Body of pancreas (tissue), 4 donors: ENCODE measurements around the gene ASPN. TPM values are rescaled to one million over a fixed set of nuclear protein-coding genes. Genes with fewer than 3 reads are reported as not detected.

ENCODE experiments used
- ATAC-seq: fragments of 150-250 bp; one replicate; pipeline ENCODE4 v1.9.1; 2016
- DNase-seq, 4 donors: peaks; one replicate each; pipeline ENCODE4 v3.0.0-alpha.2; 2019
- H3K27ac ChIP-seq, 4 donors: fragments of 200-600 bp; sonication (generic); 1 replicate in 3 of 4; 2 replicates in 1 of 4; pipeline versions ENCODE4 v1.5.1 to v1.6.1; 2016 to 2019; ENCODE audit warnings: mild to moderate bottlenecking in 1 of 4, mixed read lengths in 1 of 4, moderate library complexity in 1 of 4
- H3K27me3 ChIP-seq, 2 donors: fragments of 200-600 bp; sonication (generic); one replicate each; pipeline ENCODE4 v1.6.0; 2016; ENCODE audit warnings: mild to moderate bottlenecking in 1 of 2
- H3K36me3 ChIP-seq, 2 donors: fragments of 200-600 bp; sonication (generic); replicated peaks in 1 of 2; 2 replicates each; pipeline ENCODE4 v1.5.1; 2016; ENCODE audit warnings: low read depth in 2 of 2; ENCODE audit not compliant: insufficient read depth in 1 of 2
- H3K4me1 ChIP-seq: fragments of 200-600 bp; sonication (generic); one replicate; pipeline ENCODE4 v1.6.0; 2016
- H3K4me3 ChIP-seq, 2 donors: fragments of 200-600 bp; sonication (generic); 1 replicate in 1 of 2; 2 replicates in 1 of 2; pipeline ENCODE4 v1.5.1; 2016 to 2019
- H3K9me3 ChIP-seq, 3 donors: fragments of 200-600 bp; sonication (generic); 1 replicate in 2 of 3; 2 replicates in 1 of 3; pipeline ENCODE4 v1.5.1; 2016
- POLR2A ChIP-seq, 3 donors: fragments of 450-650 bp; IDR thresholded peaks; one replicate each; pipeline ENCODE4 v1.6.1; 2016; ENCODE audit warnings: antibody characterized with exemption in 3 of 3, mild to moderate bottlenecking in 2 of 3
- WGBS, 2 donors: methylation state at CpG; one replicate each; pipeline ENCODE4 v1.1.5; 2017; 5-methylcytosine and 5-hydroxymethylcytosine counted together
- intact Hi-C: fragments of 100-400 bp; cut with DNase I; formaldehyde crosslinking; loops from one replicate; pipeline ENCODE4 v1.15.1; 2023
- total RNA-seq, 2 donors: library from RNA; depleted of rRNA; stranded (reverse); fragments of >200 nt; gene quantifications; one replicate each; pipeline ENCODE4 v1.1.0, GENCODE V29; 2016
- TF ChIP-seq, protein P1 (sequence below), 7 experiments: fragments of 450-650 bp in 4 of 7; fragments of 200-600 bp in 3 of 7; sonication (generic) in 3 of 7; IDR thresholded peaks; one replicate each; pipeline ENCODE4 v1.5.1; 2016 to 2019; ENCODE audit warnings: antibody characterized with exemption in 7 of 7

The ASPN gene
- total RNA-seq, 2 donors from 2014 or later: 3.6 to 13.5 TPM

- no peak for ATAC-seq
- Histone ChIP-seq H3K27me3 (no peaks in the 10 kb centered on the region), H3K27ac (peak overlapping the region in 1 of 4 donors; percentile 12), H3K4me3 (no peak overlapping the region), H3K36me3 (no peaks in the 10 kb centered on the region), H3K4me1 (peaks cover 10% of the 10 kb centered on the region), H3K9me3 (no peaks in the 10 kb centered on the region)
- no peak for TF ChIP-seq POLR2A (IDR thresholded peaks at IDR 0.05)
- TF ChIP-seq, protein P1, sequence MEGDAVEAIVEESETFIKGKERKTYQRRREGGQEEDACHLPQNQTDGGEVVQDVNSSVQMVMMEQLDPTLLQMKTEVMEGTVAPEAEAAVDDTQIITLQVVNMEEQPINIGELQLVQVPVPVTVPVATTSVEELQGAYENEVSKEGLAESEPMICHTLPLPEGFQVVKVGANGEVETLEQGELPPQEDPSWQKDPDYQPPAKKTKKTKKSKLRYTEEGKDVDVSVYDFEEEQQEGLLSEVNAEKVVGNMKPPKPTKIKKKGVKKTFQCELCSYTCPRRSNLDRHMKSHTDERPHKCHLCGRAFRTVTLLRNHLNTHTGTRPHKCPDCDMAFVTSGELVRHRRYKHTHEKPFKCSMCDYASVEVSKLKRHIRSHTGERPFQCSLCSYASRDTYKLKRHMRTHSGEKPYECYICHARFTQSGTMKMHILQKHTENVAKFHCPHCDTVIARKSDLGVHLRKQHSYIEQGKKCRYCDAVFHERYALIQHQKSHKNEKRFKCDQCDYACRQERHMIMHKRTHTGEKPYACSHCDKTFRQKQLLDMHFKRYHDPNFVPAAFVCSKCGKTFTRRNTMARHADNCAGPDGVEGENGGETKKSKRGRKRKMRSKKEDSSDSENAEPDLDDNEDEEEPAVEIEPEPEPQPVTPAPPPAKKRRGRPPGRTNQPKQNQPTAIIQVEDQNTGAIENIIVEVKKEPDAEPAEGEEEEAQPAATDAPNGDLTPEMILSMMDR (IDR thresholded peaks at IDR 0.05): no peak
- 77 to 85% methylated on average over 2 of the region's 2 CpGs for WGBS, 2 donors
- intact Hi-C loops: no loop called here
- no peak for DNase-seq
These were observed 1.2 kb downstream of the ASPN start for GRCh38 chr9:92480986-92481633.

DNA sequence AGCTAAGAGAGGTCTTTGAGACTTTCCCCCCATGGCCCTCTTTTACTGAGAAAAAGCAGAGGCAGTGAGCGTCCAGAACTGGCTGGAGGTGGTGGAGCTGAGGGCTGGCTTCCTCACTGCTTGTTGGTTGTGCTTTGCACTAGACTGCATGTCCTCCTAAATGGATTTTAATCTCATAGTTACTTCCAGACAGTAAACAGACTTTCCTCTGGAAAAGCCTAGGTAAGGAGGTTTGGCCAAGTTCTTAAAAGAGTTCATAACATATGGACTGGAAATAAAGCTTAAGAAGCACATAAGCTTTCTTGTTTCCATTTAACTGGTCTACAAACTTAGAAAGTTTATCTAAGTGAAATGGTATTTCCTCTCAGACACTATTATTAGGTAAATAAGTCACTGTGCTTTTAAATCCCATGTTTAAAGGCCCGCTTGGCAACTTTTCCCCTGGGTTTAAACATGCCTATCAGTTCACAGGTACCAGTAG, 2.0 kb downstream of the ASPN start:
- Histone ChIP-seq H3K36me3 (no peaks in the 10 kb centered on the region), H3K27me3 (no peaks in the 10 kb centered on the region), H3K27ac (no peak overlapping the region), H3K4me1 (peaks cover 10% of the 10 kb centered on the region), H3K9me3 (no peaks in the 10 kb centered on the region), H3K4me3 (no peak overlapping the region)
- WGBS, 2 donors: 83 to 89% methylated on average over 2 of the region's 2 CpGs
- TF ChIP-seq POLR2A (IDR thresholded peaks at IDR 0.05): no peak
- TF ChIP-seq, protein P1 (IDR thresholded peaks at IDR 0.05): no peak
- ATAC-seq (no peak), DNase-seq (no peak)
- intact Hi-C loops: no loop called here

GRCh38 chr9:92479346-92479745, 3.0 kb downstream of the ASPN start:
- H3K4me3 ChIP-seq: no peak overlapping the region
- TF ChIP-seq, protein P1 (IDR thresholded peaks at IDR 0.05): no peak
- no peak for TF ChIP-seq POLR2A (IDR thresholded peaks at IDR 0.05)
- no peaks in the 10 kb centered on the region for H3K9me3 ChIP-seq
- no peaks in the 10 kb centered on the region for H3K27me3 ChIP-seq
- intact Hi-C loops: no loop called here
- ATAC-seq (no peak), DNase-seq (no peak)
- H3K36me3 ChIP-seq: no peaks in the 10 kb centered on the region
- no peak overlapping the region for H3K27ac ChIP-seq
- H3K4me1 ChIP-seq: peaks cover 10% of the 10 kb centered on the region

DNA sequence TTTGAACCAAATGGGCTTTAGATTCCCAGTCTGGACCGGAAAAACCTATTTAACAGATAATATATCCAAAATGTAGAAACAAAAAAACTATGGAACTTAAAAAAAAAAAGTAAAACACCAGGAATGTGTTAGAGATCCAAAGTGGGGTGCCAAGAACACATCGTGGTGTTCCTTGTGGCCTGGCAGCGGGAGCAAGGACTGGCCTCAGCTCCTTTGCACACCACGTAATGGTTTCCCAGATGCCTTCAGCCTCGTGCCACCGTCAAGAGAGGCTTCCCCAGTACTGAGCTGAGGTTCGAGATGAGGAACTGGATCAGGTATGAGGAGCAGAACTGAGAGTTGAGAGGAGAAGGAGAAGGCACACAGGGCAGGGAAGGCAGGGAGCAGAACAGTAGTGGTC, 3.5 kb downstream of the ASPN start:
- ATAC-seq (no peak), DNase-seq (no peak)
- intact Hi-C loops: no loop called here
- Histone ChIP-seq H3K4me3 (no peak overlapping the region), H3K4me1 (peaks cover 10% of the 10 kb centered on the region), H3K27me3 (no peaks in the 10 kb centered on the region), H3K36me3 (no peaks in the 10 kb centered on the region), H3K27ac (no peak overlapping the region), H3K9me3 (no peaks in the 10 kb centered on the region)
- TF ChIP-seq, protein P1 (IDR thresholded peaks at IDR 0.05): no peak
- no peak for TF ChIP-seq POLR2A (IDR thresholded peaks at IDR 0.05)
- WGBS, 2 donors: 83 to 90% methylated on average over 7 of the region's 7 CpGs

- WGBS, 2 donors: 83 to 100% methylated on average over 1 of the region's 1 CpG
- Histone ChIP-seq H3K36me3 (no peaks in the 10 kb centered on the region), H3K4me3 (no peak overlapping the region), H3K27ac (no peak overlapping the region), H3K9me3 (no peaks in the 10 kb centered on the region), H3K4me1 (peaks cover 10% of the 10 kb centered on the region), H3K27me3 (no peaks in the 10 kb centered on the region)
- DNase-seq (no peak), ATAC-seq (no peak)
- TF ChIP-seq, protein P1 (IDR thresholded peaks at IDR 0.05): no peak
- TF ChIP-seq POLR2A (IDR thresholded peaks at IDR 0.05): no peak
- intact Hi-C loops: no loop called here
These were observed 5.3 kb downstream of the ASPN start for GRCh38 chr9:92476962-92477361.
